ENCODE measurements around the gene CPT1A. TPM values are rescaled to one million over a fixed set of nuclear protein-coding genes. Genes with fewer than 3 reads are reported as not detected.

The CPT1A gene
- total RNA-seq, 1 experiment from 2014 or later: 153 TPM

- POLR2A ChIA-PET: no interaction called here
- no TSS peak for BruUV-seq (replicated peaks)
- ATAC-seq (peak; percentile 66), DNase-seq (ENCODE audit: low read depth, low spot score) (peak; percentile 7)
- intact Hi-C loops (cut with micrococcal nuclease; ENCODE audit: unreplicated experiment): no loop called here
- no peaks in the 10 kb centered on the region for H3K9me3 ChIP-seq (ENCODE audit: control insufficient read depth, insufficient read depth, low read depth, low read length)
- H3K36me3 ChIP-seq (ENCODE audit: control insufficient read depth, insufficient read depth, low read length): peaks cover 15% of the 10 kb centered on the region; the same call in 1 of the 2 replicates
- H3K4me1 ChIP-seq (ENCODE audit: control insufficient read depth, insufficient read depth, low read length): no peaks in the 10 kb centered on the region
- no peak for TF ChIP-seq TCF7L2 (IDR thresholded peaks at IDR 0.05; ENCODE audit: low read depth, low read length)
- peak; percentile 92 for TF ChIP-seq CTCF (IDR thresholded peaks at IDR 0.05)
- no peaks in the 10 kb centered on the region for H3K27me3 ChIP-seq (ENCODE audit: control insufficient read depth, insufficient read depth, low read length)
- CTCF ChIA-PET: interaction anchor here (0.6 to 0.7 kb wide), 5 partner anchors 10 to 250 kb away, joined by 3 to 15 read pairs (median 3); no protein-coding TSS in a partner anchor
- H3K4me3 ChIP-seq (ENCODE audit: low read depth in 2 of 2, low read length in 2 of 2): no peak overlapping the region
- in situ Hi-C loops (cut with HindIII; ENCODE audit: low pct_unique_long_range_greater_than_20kb, low sequenced_read_pairs): no loop called here
- no peak overlapping the region for H3K27ac ChIP-seq (ENCODE audit: low read length)
These were observed 43.4 kb downstream of the CPT1A start for GRCh38 chr11:68798221-68798813.

- no peaks in the 10 kb centered on the region for H3K27me3 ChIP-seq (ENCODE audit: control insufficient read depth, insufficient read depth, low read length)
- ChIA-PET POLR2A (no interaction called here), CTCF (interaction anchor here (0.6 kb wide), 1 partner anchor 1014 kb away, joined by 10 read pairs; no protein-coding TSS in a partner anchor)
- H3K4me3 ChIP-seq (ENCODE audit: low read depth in 2 of 2, low read length in 2 of 2): no peak overlapping the region
- intact Hi-C loops (cut with micrococcal nuclease; ENCODE audit: unreplicated experiment) (no loop called here), in situ Hi-C loops (cut with HindIII; ENCODE audit: low pct_unique_long_range_greater_than_20kb, low sequenced_read_pairs) (no loop called here)
- BruUV-seq (replicated peaks): no TSS peak
- H3K4me1 ChIP-seq (ENCODE audit: control insufficient read depth, insufficient read depth, low read length): no peaks in the 10 kb centered on the region
- no peaks in the 10 kb centered on the region for H3K9me3 ChIP-seq (ENCODE audit: control insufficient read depth, insufficient read depth, low read depth, low read length)
- no peak for DNase-seq (ENCODE audit: low read depth, low spot score)
- no peak for ATAC-seq
- H3K36me3 ChIP-seq (ENCODE audit: control insufficient read depth, insufficient read depth, low read length): peaks cover 16% of the 10 kb centered on the region; the same call in 1 of the 2 replicates
- H3K27ac ChIP-seq (ENCODE audit: low read length): no peak overlapping the region
- no peak for TF ChIP-seq POLR2AphosphoS5 (IDR thresholded peaks at IDR 0.05; ENCODE audit: low read depth, low read length)
- TF ChIP-seq REST (IDR thresholded peaks at IDR 0.05; ENCODE audit: insufficient read depth in 1 of 2, low read depth in 2 of 2, low read length in 1 of 2): no peak
These were observed 44.9 kb downstream of the CPT1A start for GRCh38 chr11:68796801-68797200.

GRCh38 chr11:68792400-68792966 lies 49.2 kb downstream of the CPT1A start:
- H3K27me3 ChIP-seq (ENCODE audit: control insufficient read depth, insufficient read depth, low read length): no peaks in the 10 kb centered on the region
- H3K27ac ChIP-seq (ENCODE audit: low read length): no peak overlapping the region
- no peaks in the 10 kb centered on the region for H3K4me1 ChIP-seq (ENCODE audit: control insufficient read depth, insufficient read depth, low read length)
- peaks cover 18% of the 10 kb centered on the region; the same call in 1 of the 2 replicates for H3K36me3 ChIP-seq (ENCODE audit: control insufficient read depth, insufficient read depth, low read length)
- H3K9me3 ChIP-seq (ENCODE audit: control insufficient read depth, insufficient read depth, low read depth, low read length): no peaks in the 10 kb centered on the region
- TF ChIP-seq REST (IDR thresholded peaks at IDR 0.05; ENCODE audit: insufficient read depth in 1 of 2, low read depth in 2 of 2, low read length in 1 of 2): no peak
- no peak for TF ChIP-seq CTCF (IDR thresholded peaks at IDR 0.05)
- no peak for TF ChIP-seq TCF7L2 (IDR thresholded peaks at IDR 0.05; ENCODE audit: low read depth, low read length)
- no peak for TF ChIP-seq SIN3A (IDR thresholded peaks at IDR 0.05; ENCODE audit: borderline replicate concordance, insufficient read depth, low read depth, low read length)
- no peak for TF ChIP-seq POLR2AphosphoS5 (IDR thresholded peaks at IDR 0.05; ENCODE audit: low read depth, low read length)
- ATAC-seq (no peak), DNase-seq (ENCODE audit: low read depth, low spot score) (no peak)
- in situ Hi-C loops (cut with HindIII; ENCODE audit: low pct_unique_long_range_greater_than_20kb, low sequenced_read_pairs) (no loop called here), intact Hi-C loops (cut with micrococcal nuclease; ENCODE audit: unreplicated experiment) (no loop called here)
- CTCF ChIA-PET: no interaction called here
- no peak overlapping the region for H3K4me3 ChIP-seq (ENCODE audit: low read depth in 2 of 2, low read length in 2 of 2)
- BruUV-seq (replicated peaks): no TSS peak
- POLR2A ChIA-PET: no interaction called here
